Ovary (tissue), 9 donors: ENCODE measurements around the gene COL8A1. TPM values are rescaled to one million over a fixed set of nuclear protein-coding genes. Genes with fewer than 3 reads are reported as not detected.

Experiments
- DNase-seq, 5 donors: peaks; one replicate each; pipeline ENCODE4 v3.0.0-alpha.2; 2019 to 2020
- H3K27ac ChIP-seq, 2 donors: fragments of 200-600 bp; one replicate each; pipeline versions ENCODE4 v1.5.1 to v1.8.0; 2019 to 2022
- H3K27me3 ChIP-seq: fragments of 200-600 bp; one replicate; pipeline ENCODE4 v1.8.0; 2022
- H3K36me3 ChIP-seq: fragments of 200-600 bp; sonication (generic); one replicate; pipeline ENCODE4 v1.5.1; 2019
- H3K4me1 ChIP-seq: one replicate; pipeline ENCODE4 v1.8.1; 2013; ENCODE audit warnings: mild to moderate bottlenecking, moderate library complexity; ENCODE audit not compliant: insufficient read depth
- H3K4me3 ChIP-seq: fragments of 200-600 bp; sonication (generic); one replicate; pipeline ENCODE4 v1.5.1; 2017
- H3K9me3 ChIP-seq, 2 donors: fragments of 200-600 bp in 1 of 2; sonication (generic) in 1 of 2; one replicate each; pipeline versions ENCODE4 v1.5.1 to v1.8.1; 2013 to 2019; ENCODE audit warnings: mild to moderate bottlenecking in 1 of 2, moderate library complexity in 1 of 2
- CTCF ChIP-seq, 3 donors: fragments of 450-650 bp in 2 of 3; fragments of 200-600 bp in 1 of 3; IDR thresholded peaks; one replicate each; pipeline versions ENCODE4 v1.5.1 to v1.8.0; 2016 to 2022; ENCODE audit warnings: antibody characterized with exemption in 3 of 3, mild to moderate bottlenecking in 1 of 3
- EP300 ChIP-seq: sonication (generic); formaldehyde crosslinking; IDR thresholded peaks from one replicate; pipeline ENCODE4 v1.6.1; 2017; ENCODE audit warnings: antibody characterized with exemption
- POLR2A ChIP-seq: fragments of 450-650 bp; IDR thresholded peaks from one replicate; pipeline ENCODE4 v1.6.1; 2017; ENCODE audit warnings: antibody characterized with exemption, mild to moderate bottlenecking, moderate library complexity
- WGBS, 3 donors: extraction: QIAGEN DNeasy Blood & Tissue Kit in 1 of 3; methylation state at CpG; one replicate each; pipeline versions ENCODE4 v1.1.5 to v1.1.7; 2013 to 2017; 5-methylcytosine and 5-hydroxymethylcytosine counted together
- intact Hi-C, 4 donors: fragments of 100-400 bp; cut with DNase I; formaldehyde crosslinking; loops; one replicate each; pipeline versions ENCODE4 v1.11.0 to v1.15.1; 2022 to 2023
- polyA plus RNA-seq, 2 donors: library from polyadenylated mRNA; stranded (reverse); fragments of 200-250 nt in 1 of 2; fragments of 350-450 nt in 1 of 2; fragmentation: Illumina TruSeq in 1 of 2; extraction: RNeasy Lipid Tissue Mini Kit (QIAGEN cat#74804) in 1 of 2; gene quantifications; one replicate each; pipeline ENCODE4 v1.2.3, GENCODE V29; 2013 to 2014
- total RNA-seq, 7 donors: library from RNA; depleted of rRNA in 2 of 7; stranded (reverse); fragments of >200 nt in 2 of 7; fragmentation: NEBNext Ultra II Directional in 3 of 7; extraction: Animal tissue kit (Norgen Biotek cat#: 25700) in 3 of 7; gene quantifications; one replicate each; pipeline versions ENCODE4 v1.1.0 to v1.2.4, GENCODE V29; 2016 to 2023
- donor health status: DM: no; HTN: no; CAD: no; lungs with moderate emphysema.
- donor health status: DM: no; HTN: no; CAD: no.
- donor health status: Bipolar disorder and iron deficiency.
- donor health status: DM: yes; HTN: yes; CAD: no.
- donor health status: DM: no; HTN: no; CAD: no.
- donor health status: DM: yes; HTN: yes; CAD: no.

Gene COL8A1
- total and polyA plus RNA-seq, 9 donors, result 2.0 to 37.2 (median 11.9) TPM

- no peak for TF ChIP-seq POLR2A
- no peak for TF ChIP-seq EP300
- no peak for TF ChIP-seq CTCF (IDR thresholded peaks at IDR 0.05)
- WGBS, 3 donors, result 86 to 91% (median 91%) methylated on average over 1 of the region's 1 CpG
- H3K4me1 ChIP-seq, result no peaks in the 10 kb centered on the region
- intact Hi-C loops, result no loop called here
- DNase-seq, result no peak
- no peaks in the 10 kb centered on the region for H3K27me3 ChIP-seq
- H3K27ac ChIP-seq, result no peak overlapping the region
- H3K36me3 ChIP-seq, result no peaks in the 10 kb centered on the region
- no peak overlapping the region for H3K4me3 ChIP-seq
- H3K9me3 ChIP-seq, result no peaks in the 10 kb centered on the region
Measured at GRCh38 chr3:99607151-99607550, 31.2 kb upstream of the COL8A1 start.

- DNase-seq, result no peak
- H3K4me1 ChIP-seq, result no peaks in the 10 kb centered on the region
- TF ChIP-seq POLR2A, result no peak
- no peak for TF ChIP-seq EP300
- TF ChIP-seq CTCF (IDR thresholded peaks at IDR 0.05), result no peak
- H3K36me3 ChIP-seq, result no peaks in the 10 kb centered on the region
- no peak overlapping the region for H3K4me3 ChIP-seq
- no peaks in the 10 kb centered on the region for H3K9me3 ChIP-seq
- 92 to 96% (median 94%) methylated on average over 1 of the region's 1 CpG for WGBS, 3 donors
- no peak overlapping the region for H3K27ac ChIP-seq
- intact Hi-C loops, result no loop called here
- no peaks in the 10 kb centered on the region for H3K27me3 ChIP-seq
Measured at GRCh38 chr3:99614768-99615167, 23.6 kb upstream of the COL8A1 start.

GRCh38 chr3:99620077-99620767, 18.2 kb upstream of the COL8A1 start:
- DNase-seq, result no peak
- WGBS, 3 donors, result 95 to 100% (median 96%) methylated on average over 1 of the region's 1 CpG
- intact Hi-C loops, result no loop called here
- H3K4me1 ChIP-seq, result no peaks in the 10 kb centered on the region
- no peak for TF ChIP-seq EP300
- no peak for TF ChIP-seq CTCF (IDR thresholded peaks at IDR 0.05)
- no peak overlapping the region for H3K27ac ChIP-seq
- H3K9me3 ChIP-seq, result no peaks in the 10 kb centered on the region
- H3K27me3 ChIP-seq, result no peaks in the 10 kb centered on the region
- no peak overlapping the region for H3K4me3 ChIP-seq
- H3K36me3 ChIP-seq, result no peaks in the 10 kb centered on the region

- Histone ChIP-seq H3K36me3 (no peaks in the 10 kb centered on the region), H3K9me3 (no peaks in the 10 kb centered on the region), H3K27me3 (no peaks in the 10 kb centered on the region), H3K27ac (no peak overlapping the region), H3K4me3 (no peak overlapping the region), H3K4me1 (no peaks in the 10 kb centered on the region)
- no peak for DNase-seq
- no peak for TF ChIP-seq EP300
- no peak for TF ChIP-seq CTCF (IDR thresholded peaks at IDR 0.05)
- TF ChIP-seq POLR2A, result no peak
- 76 to 86% (median 84%) methylated on average over 2 of the region's 2 CpGs for WGBS, 3 donors
- intact Hi-C loops, result no loop called here
Measured at GRCh38 chr3:99620976-99621375, 17.4 kb upstream of the COL8A1 start.
